ENCODE data around the gene PABPN1L.

Gene PABPN1L

DNA sequence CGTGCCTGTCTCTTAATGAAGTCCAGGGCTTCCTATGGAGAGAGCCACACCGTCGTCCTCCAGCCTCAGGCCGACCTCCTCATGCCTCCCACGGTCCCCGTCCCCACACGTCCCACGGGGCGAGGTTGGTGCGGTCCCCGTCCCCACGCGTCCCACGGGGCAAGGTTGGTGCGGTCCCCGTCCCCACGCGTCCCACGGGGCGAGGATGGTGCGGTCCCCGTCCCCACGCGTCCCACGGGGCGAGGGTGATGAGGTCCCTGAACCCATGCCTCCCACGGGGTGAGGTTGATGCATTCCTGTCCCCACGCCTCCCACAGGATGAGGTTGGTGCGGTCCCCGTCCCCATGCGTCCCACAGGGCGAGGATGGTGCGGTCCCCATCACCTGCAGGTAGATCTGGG lies 30.6 kb downstream of the PABPN1L start:
- DNase-seq (ENCODE audit: low spot score) = no peak
- H3K27ac ChIP-seq = peak overlapping the region in 1 of 2 donors; percentile 68
- no peak overlapping the region for H3K4me3 ChIP-seq
- TF ChIP-seq, protein P1, sequence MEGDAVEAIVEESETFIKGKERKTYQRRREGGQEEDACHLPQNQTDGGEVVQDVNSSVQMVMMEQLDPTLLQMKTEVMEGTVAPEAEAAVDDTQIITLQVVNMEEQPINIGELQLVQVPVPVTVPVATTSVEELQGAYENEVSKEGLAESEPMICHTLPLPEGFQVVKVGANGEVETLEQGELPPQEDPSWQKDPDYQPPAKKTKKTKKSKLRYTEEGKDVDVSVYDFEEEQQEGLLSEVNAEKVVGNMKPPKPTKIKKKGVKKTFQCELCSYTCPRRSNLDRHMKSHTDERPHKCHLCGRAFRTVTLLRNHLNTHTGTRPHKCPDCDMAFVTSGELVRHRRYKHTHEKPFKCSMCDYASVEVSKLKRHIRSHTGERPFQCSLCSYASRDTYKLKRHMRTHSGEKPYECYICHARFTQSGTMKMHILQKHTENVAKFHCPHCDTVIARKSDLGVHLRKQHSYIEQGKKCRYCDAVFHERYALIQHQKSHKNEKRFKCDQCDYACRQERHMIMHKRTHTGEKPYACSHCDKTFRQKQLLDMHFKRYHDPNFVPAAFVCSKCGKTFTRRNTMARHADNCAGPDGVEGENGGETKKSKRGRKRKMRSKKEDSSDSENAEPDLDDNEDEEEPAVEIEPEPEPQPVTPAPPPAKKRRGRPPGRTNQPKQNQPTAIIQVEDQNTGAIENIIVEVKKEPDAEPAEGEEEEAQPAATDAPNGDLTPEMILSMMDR (IDR thresholded peaks at IDR 0.05) = no peak

DNA sequence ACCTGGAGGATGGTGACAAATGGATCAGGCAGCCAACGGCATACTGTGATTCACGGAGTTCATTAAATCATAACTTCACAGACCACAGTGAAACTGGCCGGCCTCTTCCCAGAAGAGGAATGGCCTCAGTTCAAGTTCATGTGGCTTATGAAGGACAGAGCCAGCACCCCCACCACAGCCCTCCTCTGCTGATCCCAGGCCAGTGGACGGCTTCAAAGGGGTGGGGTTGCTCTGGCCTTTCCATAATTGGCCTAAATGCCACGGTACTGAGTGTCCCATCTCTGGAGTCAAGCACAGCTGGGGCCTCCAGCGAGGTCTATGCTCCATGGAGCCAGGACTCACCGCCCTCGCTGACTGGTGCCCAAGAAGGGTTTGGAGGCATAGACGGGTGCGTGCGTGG lies 31.1 kb downstream of the PABPN1L start:
- TF ChIP-seq, protein P1 (IDR thresholded peaks at IDR 0.05) = no peak
- no peak for DNase-seq (ENCODE audit: low spot score)
- no peak overlapping the region for H3K4me3 ChIP-seq
- peak overlapping the region in 1 of 2 donors; percentile 68 for H3K27ac ChIP-seq

DNA sequence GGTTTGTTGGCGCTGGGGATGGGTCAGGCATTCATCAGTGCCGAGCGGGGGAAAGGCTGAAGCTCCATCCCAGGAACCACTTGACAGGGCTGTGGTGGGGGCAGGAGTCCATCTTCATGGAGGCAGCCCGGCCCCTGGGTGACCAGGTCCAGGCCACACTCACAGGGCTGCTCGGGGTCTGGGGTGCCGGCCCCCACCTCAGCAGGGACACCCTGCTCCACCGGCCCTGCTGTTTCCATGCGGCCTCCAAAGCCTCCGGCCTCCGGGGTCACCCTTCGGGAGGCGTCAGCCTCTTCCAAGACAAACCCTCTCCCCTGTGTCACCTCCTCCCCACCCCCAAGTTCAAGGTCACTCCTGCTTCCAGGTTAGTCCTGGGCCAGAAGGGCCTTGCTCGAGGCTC lies 31.8 kb downstream of the PABPN1L start:
- H3K4me3 ChIP-seq = no peak overlapping the region
- H3K27ac ChIP-seq = peak overlapping the region in 1 of 2 donors; percentile 68
- TF ChIP-seq, protein P1 (IDR thresholded peaks at IDR 0.05) = no peak
- DNase-seq (ENCODE audit: low spot score) = no peak

DNA sequence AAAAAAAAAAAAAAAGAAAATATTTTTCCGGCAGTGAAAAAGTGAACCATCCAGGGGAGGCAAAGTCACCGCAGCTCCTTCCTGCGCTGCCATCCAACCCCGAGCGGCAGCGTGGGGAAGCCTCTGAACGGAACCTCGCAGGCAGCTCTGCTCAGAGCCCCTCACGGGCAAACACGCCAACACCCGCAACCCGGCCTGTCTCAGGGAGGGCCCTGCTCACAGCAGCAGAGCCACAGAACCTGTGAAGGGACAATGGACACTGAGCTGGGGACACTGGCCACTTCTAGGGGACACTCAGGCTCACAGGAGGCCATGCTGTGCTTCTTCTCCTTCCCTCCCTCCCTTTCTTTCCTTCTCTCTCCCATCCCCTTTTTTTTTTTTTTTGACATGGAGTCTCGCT lies 33.4 kb downstream of the PABPN1L start:
- no peak for DNase-seq (ENCODE audit: low spot score)
- H3K27ac ChIP-seq = no peak overlapping the region
- no peak overlapping the region for H3K4me3 ChIP-seq
- TF ChIP-seq, protein P1 (IDR thresholded peaks at IDR 0.05) = no peak

DNA sequence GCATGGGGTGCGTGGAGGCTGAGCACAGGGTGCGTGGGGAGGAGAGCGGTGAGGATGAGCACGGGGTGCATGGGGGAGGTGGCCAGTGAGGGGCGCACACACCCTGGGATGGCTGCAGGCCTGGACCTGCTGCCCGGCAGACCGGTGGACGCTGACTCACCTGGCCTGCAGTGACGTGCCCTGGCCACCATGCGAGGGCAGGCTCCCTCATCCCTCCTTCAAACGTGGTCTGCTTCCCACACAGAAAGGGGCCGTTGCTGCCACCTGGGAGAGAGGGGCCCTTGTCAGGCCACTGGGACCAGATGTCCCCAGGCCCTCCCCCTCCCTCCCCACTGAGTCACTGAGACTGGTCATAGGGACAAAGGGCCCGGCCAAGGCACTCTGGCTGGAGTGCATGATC lies 34.6 kb downstream of the PABPN1L start:
- TF ChIP-seq, protein P1 (IDR thresholded peaks at IDR 0.05) = no peak
- DNase-seq (ENCODE audit: low spot score) = no peak
- H3K4me3 ChIP-seq = no peak overlapping the region
- no peak overlapping the region for H3K27ac ChIP-seq

DNA sequence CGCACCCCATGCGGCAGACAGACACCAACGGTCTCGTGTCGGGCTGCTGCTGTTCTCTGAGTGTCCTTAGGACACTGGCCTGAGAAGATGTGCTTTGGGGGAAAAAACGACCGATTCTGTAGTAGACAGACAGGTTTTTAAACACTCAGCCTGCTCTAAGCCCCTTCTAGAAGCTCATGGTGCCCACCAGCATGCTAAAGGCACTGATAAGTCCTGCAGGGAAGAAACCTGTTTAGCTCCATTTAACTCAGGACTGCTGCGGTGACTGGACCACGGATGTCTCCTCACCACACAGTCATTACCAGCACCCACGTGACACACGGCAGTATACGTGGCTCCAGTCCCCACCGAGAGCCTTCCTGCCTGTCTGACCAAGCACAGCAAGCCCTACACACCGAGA lies 35.7 kb downstream of the PABPN1L start:
- TF ChIP-seq, protein P1 (IDR thresholded peaks at IDR 0.05) = no peak
- H3K4me3 ChIP-seq = no peak overlapping the region
- no peak overlapping the region for H3K27ac ChIP-seq
- DNase-seq (ENCODE audit: low spot score) = no peak

DNA sequence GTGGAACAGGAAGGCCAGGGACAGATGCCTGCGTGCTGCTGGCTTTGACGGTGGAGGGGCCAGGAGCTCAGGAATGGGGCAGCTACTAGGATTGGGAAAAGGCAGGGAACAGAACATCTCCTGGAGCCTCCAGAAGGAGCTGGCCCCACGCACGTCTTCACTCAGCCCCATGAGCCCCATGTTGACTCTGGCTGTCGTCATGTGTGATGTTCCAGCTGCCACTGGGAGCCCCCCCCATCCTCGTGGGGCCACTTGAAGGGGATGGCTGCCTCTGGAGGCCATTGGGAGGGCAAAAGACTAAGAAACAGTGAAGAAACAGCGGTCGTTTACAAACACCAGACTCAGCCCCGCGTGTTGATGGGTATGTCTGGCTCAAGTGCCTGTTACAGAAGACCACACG lies 36.2 kb downstream of the PABPN1L start:
- Histone ChIP-seq H3K4me3 (no peak overlapping the region), H3K27ac (no peak overlapping the region)
- TF ChIP-seq, protein P1 (IDR thresholded peaks at IDR 0.05) = no peak
- no peak for DNase-seq (ENCODE audit: low spot score)
